HG03439 (cell line): ENCODE results near the gene ZBTB7C.

ENCODE experiments used
- ATAC-seq: cut with Tn5 transposase; IDR thresholded peaks from one replicate; pipeline ENCODE4 v1.9.1; 2021; ENCODE audit warnings: mild to moderate bottlenecking, moderate library complexity; ENCODE audit not compliant: unreplicated experiment

ZBTB7C gene

GRCh38 chr18:48009116-48009745 is 400.0 kb downstream of the ZBTB7C start:
- ATAC-seq: no peak

DNA sequence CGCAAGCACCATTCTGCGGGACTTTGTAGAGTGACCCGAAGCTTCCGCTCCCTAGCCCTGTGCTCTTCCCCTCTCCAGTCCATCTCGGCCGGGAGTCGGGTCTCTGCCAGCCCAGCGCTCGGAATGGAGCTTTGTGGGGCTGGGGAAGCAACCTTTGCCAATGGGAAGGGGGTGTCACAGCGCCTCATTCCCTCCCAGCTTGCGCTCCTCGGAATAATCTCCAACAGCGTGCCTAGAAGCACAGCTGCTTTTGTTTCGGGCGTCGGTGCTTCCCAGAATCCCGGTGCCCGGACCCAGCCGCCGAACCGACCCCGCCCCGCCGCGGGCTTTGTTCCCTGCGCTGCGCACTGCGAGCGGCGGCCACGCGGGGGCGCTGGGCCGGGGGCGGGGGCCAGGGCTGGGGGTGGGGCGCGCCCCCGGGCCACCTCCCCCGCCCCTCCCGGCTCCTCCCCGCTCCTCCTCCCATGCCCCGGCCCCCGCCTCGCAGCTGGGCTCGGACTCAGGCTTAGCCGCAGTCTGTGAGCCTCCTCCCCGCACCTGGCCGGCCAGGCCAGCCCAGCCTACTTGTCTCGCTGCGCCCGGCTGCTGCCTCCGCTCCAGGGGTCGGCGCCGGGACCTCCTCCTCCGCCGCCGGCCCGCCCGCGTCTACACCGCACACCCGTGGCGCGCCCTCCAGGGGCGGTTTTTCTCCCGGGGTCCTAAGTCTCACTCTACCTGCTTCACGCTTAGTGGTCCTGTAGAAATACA is 401.1 kb downstream of the ZBTB7C start:
- ATAC-seq: no peak

GRCh38 chr18:48007381-48007780 is 401.8 kb downstream of the ZBTB7C start:
- no peak for ATAC-seq

DNA sequence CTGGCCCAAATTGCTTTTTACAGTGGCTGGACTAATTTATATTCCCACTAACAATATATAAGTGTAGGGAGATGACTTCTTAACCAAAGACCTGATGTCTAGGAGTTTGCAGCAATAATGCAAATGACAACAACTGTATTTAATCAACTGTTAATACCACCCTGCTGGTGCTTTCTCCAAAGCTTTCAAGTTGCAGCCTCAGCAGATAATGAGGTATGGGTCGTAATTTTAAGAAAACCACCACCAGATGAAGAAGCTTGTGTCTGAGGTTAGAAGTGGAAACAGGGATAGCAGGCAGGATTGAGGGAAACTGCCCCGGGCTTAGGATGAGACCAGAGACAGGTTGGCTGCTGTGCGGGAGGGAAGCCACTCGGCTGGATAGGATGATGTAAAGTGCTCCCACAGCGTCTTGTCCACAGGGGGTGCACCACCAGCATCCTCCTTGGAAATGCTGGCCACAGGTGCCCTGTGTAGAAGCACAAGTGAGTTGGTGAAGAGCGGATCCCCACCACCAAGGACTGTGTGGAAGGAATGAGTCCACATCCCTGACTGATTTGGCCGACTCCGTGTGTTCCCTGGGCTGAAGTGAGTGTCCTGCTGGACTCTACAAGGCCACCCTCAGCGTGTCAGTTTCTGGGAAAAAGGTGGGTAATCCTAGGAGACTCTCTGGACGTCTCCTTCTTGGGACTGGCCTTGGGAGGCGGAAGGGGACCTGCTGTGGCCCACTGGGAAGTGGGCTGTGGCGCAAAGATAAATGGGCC is 402.6 kb downstream of the ZBTB7C start:
- no peak for ATAC-seq

- no peak for ATAC-seq
Measured at GRCh38 chr18:48004577-48004976, 404.6 kb downstream of the ZBTB7C start.

- no peak for ATAC-seq
Measured at GRCh38 chr18:48003426-48004349, 405.5 kb downstream of the ZBTB7C start.

- ATAC-seq: no peak
Measured at GRCh38 chr18:48002933-48003365, 406.2 kb downstream of the ZBTB7C start.

DNA sequence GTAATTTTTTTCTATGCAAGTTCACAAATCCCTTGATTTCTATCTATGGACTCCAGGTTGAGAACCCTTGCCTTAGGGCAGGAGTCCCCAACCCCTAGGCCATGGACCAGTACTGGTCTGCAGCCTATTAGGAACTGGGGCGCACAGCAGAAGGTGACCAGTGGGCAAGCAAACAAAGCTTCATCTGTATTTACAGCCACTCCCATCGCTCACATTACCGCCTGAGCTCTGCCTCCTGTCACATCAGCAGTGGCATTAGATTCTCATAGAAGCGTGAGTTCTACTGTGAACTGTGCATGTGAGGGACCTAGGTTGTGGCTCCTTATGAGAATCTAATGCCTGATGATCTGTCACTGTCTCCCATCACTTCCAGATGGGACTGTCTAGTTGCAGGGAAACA is 408.5 kb downstream of the ZBTB7C start:
- no peak for ATAC-seq

DNA sequence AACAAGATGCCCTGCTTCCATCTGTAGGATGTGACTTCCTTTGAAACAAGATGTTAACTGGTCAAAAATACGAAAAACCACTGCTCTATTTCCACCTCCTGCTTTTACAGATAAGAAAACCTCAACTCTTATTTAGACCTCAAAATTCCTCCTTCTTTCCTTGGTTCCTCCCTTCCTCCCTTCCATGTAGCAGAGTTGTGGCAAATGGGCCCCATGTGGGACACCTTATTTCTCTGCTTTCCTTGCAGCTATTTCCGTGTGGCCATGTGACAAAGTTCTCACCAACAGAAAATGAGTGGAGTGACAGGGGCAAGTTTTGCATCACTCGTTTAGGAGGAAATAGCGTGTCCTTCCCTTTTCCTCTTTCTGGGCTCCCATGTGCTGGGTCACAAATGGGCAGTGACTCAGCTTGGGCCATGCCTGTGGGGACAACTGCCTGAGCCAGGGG is 409.4 kb downstream of the ZBTB7C start:
- no peak for ATAC-seq

DNA sequence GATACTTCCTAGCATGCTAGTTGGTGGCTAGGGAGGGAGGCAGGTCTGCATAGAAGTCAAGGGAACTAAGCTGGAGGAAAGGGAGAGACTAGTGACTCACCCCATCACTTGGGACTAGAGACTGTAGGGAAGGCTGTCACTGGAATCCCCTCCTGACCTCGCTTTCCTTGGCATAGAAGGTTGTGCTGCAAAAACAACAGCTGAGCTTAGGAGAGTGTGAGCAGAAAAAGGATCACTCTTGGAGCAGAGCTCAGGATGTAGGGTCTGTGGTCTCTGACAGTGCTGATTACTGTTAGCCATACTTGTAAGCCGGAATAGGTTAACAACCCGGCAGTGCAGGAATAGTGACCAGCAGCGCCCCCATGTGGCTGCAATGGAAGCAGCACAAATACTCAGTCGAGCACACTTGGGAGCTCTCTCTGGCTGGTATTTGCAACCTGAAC is 411.8 kb downstream of the ZBTB7C start:
- ATAC-seq: no peak

- ATAC-seq: no peak
Measured at GRCh38 chr18:47996091-47996541, 413.1 kb downstream of the ZBTB7C start.

DNA sequence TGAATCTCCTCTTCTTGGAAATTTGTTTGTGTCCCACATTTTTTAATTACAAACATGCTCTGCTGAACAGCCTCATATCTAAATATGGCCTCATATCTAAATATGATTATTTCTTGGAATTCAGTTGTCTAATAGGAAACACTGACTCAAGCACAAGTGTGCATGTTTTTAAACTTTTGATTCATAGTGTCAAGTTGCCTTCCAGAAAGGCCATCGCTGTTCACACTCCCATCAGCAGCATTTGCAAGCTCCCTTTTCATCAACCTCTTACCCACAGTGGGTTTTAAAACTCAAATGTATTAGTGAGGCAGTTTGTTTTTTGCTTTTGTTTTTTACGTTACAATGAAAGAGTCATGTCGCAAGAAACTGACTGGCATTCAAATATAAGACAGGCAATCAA is 413.5 kb downstream of the ZBTB7C start:
- ATAC-seq: no peak

GRCh38 chr18:47993409-47993808 is 415.8 kb downstream of the ZBTB7C start:
- ATAC-seq: no peak

- ATAC-seq: no peak
Measured at GRCh38 chr18:47992976-47993375, 416.2 kb downstream of the ZBTB7C start.

DNA sequence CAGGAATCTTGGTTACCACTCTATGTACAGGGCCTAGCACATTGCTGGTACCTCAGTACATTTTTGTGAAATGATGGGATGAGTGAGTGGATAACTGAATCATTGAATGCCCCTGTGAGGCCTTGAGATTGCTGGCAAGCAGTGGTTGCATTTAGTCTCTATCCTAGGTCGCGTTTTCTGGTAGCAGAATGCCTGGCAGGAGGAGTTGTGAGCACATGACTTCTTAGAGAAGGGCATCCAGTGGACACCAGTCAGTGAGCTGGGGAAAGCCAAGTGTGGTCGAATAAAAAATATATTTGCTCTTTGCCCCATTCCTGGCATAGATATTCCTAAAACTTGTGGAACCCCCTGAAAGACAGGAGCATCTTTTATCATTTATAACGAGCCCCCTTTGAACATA is 416.9 kb downstream of the ZBTB7C start:
- ATAC-seq: no peak

GRCh38 chr18:47990981-47991380 is 418.2 kb downstream of the ZBTB7C start:
- ATAC-seq: no peak

- no peak for ATAC-seq
Measured at GRCh38 chr18:47987388-47987699, 421.8 kb downstream of the ZBTB7C start.

DNA sequence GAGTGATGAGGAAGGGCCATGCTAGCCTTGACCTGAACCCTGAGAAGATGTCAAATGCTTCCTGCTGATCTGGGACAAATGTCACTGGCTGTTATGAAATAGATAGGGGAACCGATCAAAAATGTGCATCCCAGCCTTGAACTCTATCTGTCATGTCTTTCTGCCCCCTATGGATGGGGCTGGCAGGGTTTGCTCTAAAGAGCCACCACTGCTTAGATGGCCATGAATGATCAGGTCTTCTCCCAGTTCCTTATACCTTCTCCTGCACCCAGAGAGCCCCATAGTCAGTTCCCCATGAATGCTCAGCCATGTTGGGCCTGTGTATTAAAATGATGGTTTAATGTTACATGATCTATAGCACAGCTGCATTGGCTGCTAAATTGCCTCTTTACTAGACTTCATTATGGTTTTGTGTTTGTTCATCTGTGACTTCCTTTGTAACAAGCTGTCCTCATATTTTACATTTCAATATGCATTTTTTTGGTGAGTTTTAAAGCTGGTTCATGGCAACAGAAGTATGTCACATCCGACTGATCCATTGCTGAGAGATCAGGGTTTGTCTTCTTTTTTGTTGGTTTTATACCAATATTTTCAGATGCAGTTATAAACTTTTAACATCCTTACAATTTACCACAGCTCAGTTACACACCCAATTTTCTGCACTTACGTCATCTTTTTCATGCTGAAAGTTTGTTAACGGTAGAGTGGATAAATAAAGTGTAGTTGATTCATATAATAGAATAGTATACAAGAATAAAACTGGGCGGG is 422.4 kb downstream of the ZBTB7C start:
- ATAC-seq: no peak

GRCh38 chr18:47985866-47986265 is 423.3 kb downstream of the ZBTB7C start:
- ATAC-seq: no peak

GRCh38 chr18:47984991-47985390 is 424.2 kb downstream of the ZBTB7C start:
- no peak for ATAC-seq
